SHP77 treated with DMSO at 0.1 percent for 48 hours (cell line): ENCODE results near the gene STX1A.
"Not testable (repeated sequence)": the region's sequence is repeated elsewhere in the genome, so short reads cannot be mapped to it uniquely, and the experiment has no call there.

ENCODE experiments used
- DNase-seq: peaks from one replicate; lab custom pipeline; 2025; lab: John Stamatoyannopoulos, UW

Gene STX1A

DNA sequence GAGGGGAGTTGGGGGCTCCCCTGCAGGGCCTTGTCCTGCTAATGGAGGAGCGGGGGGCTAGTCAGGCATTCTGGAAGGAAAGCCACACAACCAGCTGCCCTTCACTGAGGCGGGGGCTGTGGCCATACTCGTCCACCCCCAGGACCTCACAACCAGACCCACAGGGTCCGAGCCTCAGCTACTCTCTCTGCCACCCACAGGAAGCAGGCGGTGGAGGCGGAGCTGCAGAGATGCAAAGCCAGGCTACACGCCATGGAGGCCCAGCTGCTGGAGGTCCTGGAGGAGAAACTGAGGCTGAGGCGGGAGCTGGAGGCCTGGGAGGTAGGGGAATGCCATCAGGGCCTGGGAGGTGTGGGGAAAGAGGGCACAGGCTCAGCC is 16.0 kb upstream of the STX1A start:
- no peak for DNase-seq

DNA sequence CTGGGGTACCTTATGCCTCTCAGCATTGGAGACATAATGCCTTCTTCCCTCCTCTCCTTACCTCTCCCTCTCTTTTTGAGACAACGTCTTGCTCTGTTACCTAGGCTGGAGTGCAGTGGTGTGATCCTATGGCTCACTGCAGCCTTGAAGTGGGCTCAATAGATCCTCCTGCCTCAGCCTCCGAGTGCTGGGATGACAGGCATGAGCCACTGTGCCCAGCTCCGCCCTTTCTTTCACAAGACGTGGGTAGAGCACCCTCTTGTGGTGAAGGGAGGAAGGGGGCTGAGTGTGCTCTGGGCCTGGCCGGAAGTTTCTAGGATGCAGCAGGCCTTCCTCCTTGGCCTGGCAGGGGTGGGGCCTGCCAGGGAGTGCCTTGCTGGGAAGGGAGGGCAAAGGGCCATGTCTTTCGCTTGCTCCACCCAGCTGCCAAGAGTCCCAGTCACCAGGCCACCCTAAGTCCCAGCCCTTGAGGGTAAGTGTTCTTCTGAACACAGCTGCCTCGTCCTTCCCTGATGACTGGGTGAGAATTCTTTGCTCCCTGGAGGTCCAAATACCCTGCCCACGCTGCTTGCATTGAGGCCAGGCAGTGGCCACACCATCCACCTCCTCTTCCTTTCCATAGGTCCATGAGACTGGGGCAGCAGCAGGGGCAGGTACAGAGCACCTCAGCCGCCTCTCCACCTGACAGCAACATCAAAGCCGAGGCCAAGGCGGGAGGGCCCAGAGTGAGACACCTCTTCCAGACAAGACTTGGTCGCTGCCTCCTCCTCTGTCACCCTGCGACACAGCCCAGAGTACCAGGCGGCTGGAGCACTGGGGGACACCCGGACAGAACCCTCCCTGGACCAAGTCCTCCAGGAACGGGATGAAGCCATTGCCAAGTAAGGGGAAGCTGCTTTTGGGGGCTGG is 15.4 kb upstream of the STX1A start:
- DNase-seq, result peak; percentile 69

DNA sequence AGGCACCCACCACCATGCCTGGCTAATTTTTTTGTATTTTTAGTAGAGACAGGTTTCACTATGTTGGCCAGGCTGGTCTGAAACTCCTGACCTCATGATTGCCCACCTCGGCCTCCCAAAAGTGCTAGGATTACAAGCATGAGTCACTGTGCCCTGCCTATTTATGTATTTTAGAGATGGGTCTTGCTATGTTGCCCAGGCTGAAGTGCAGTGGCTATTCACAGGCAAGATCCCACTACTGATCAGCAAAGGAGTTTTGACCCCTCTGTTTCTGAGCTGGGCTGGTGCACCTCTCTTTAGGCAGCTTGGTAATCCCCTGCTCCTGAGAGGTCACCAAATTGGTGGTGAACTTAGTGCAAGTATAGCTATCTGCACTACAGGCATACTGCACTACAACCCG is 12.9 kb upstream of the STX1A start:
- DNase-seq, result no peak

DNA sequence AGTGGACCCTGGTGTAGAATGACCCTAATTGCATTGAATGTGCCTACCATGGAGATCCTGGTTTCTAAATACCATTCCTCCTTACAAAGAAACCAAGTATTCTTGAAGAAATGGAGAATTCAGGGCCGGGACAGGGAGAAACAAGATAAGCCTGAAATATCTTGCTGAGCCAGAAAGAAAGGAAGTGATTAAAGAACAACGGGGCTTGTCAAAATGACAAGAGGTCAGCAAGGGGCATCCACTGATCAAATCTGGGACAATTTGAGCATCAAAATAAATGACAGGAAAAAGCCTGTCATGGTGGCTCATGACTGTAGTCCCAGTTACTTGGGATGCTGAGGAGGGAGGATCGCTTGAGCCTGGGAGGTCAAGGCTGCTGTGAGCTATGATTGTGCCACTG is 11.0 kb upstream of the STX1A start:
- DNase-seq, result no peak

DNA sequence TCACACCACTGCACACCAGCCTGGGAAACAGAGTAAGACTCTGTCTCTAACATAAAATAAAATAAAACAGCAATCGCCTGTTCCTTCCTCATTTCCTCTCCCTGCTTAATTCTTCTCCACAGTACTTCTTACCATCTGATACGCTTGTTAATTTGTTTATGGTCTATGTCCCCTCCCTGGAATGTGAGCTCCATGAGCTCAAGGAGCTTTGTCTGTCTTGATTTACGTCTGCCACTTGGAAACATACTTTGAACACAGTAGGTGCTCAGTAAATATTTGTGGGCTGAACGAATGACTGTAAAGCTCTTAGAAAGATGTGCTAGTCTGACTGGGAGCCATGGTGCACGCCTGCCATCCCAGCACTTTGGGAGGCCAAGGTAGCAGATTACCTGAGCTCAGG is 9.1 kb upstream of the STX1A start:
- DNase-seq, result no peak

DNA sequence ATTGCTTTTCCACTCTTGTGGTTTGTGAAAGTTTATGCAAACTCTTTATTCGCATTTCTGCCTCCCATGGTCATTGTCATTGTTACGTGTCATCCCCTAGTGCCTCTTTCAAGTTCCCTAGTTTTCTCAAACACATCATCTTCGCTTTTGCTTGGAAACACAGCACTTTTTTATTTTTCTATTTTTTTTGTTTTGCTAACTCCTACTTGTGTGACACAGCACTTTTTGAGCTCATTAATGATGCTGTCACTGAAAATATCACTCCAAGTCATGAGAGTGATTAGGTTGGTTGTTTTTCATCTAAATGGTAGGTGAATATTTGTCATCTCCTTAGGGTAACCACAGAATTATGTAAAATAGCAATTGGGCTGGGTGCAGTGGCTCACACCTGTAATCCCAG is 8.5 kb upstream of the STX1A start:
- no peak for DNase-seq

DNA sequence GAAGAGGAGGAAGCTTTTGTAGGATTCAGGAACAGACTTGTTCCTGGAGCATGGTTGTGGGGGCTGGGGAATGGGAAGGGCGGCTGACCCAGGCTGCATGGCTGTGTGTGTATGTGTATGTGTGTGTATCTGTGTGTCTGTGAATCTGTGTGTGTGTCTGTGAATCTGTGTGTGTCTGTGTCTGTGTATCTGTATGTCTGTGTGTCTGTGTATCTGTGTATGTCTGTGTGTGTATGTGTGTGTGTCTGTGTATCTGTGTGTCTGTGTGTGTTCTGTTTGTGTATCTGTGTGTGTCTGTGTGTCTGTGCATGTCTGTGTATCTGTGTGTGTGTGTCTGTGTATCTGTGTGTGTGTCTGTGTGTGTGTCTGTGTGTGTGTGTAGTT is 6.6 kb upstream of the STX1A start:
- no peak for DNase-seq

DNA sequence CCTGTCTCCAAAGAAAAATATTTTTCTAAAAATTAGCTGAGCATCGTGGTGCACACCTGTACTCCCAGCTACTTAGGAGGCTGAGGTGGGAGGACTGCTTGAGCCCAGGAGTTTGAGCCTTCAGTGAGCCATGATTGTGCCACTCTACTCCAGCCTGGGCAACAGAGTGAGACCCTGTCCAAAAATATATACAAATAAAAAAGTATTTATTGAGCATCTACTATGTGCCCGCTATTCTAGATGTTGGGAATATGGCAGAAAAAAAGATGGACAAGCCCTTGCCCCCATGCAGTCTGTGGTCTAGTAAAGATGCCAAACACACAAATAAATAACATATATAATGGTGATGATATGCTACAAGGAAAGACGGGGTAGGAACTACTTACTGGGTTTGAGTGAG is 4.3 kb upstream of the STX1A start:
- DNase-seq, result no peak

DNA sequence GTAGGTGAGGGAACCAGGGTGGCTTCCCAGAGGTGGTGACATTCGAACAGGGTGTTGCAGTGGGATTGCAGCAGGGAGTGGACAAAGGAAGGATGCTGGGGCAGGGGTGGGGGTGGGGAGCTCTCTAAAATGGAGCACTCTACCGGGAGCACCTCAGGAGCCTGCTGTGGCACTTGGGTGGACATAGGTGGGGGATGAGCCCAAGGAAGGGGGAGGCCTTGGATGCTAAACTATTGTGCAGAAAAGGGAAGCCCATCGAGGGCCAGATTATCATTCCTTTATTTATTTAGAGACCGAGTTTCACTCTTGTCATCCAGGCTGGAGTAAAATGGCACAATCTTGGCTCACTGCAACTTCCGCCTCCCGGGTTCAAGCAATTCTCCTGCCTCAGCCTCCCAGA is 3.3 kb upstream of the STX1A start:
- DNase-seq, result no peak

DNA sequence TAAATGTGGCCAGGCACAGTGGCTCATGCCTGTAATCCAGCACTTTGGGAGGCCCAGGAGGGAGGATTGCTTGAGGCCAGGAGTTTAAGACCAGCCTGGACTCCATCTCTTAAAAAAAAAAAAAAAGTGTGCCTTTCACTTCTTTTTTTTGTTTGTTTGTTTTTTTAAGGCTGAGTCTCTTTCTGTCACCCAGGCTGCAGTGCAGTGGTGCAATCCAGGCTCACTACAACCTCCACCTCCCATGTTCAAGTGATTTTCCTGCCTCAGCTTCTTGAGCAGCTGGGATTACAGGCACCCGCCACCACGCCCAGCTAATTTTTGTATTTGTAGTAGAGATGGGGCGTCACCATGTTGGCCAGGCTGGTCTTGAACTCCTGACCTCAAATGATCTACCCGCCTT is 2.7 kb upstream of the STX1A start:
- not testable (repeated sequence) for DNase-seq

DNA sequence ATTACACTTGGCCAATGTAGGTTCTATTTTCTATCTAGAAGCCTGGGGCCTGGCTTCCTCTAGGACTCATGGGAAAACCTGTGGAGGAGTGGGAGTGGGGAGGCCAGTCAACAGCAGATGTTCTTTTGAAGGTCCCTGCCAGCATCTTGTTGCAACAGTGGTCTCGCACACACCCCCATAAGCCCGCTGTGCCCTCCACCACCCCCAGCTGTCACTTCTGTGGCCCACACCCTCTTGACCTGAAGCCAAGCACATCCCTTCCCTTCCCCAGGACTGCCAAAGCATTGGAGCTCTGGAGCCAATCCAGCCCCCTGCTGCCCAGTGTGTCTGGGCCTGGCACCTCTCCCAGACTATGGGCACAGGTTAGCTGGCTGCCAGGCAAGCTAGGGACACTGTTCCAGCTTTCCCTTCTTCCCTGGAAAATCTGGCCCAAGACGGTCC is 1.9 kb upstream of the STX1A start:
- no peak for DNase-seq

DNA sequence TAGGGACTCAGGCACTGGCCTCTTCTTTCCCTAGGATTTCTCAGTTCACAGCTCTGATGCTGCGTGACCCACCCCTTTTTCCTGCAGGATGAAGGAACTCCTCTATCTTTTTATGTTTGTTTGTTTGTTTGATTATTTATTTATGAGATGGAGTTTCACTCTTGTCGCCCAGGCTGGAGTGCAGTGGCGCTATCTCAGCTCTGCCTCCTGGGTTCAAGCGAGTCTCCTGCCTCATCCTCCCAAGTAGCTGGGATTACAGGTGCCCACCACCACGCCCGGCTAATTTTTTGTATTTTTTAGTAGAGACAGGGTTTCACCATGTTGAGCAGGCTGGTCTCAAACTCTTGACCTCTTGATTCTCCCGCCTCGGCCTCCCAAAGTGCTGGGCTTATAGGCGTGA is 974 bp upstream of the STX1A start:
- not testable (repeated sequence) for DNase-seq

DNA sequence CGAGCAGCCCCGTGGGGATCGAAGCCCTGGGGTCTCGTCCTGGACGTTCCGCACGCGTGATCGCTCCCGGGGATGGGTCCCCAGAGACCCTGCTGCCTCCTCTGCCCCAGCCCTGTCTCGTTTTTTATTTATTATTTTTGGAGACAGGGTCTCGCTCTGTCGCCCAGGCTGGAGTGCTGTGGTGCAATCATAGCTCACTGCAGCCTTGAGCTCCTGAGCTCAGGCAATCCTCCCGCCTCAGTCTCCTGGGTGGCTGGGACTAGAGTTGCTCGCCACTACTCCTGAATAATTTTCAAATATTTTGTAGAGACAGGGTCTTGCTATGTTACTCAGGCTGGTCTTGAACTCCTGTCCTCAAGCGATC is 319 bp upstream of the STX1A start:
- no peak for DNase-seq

DNA sequence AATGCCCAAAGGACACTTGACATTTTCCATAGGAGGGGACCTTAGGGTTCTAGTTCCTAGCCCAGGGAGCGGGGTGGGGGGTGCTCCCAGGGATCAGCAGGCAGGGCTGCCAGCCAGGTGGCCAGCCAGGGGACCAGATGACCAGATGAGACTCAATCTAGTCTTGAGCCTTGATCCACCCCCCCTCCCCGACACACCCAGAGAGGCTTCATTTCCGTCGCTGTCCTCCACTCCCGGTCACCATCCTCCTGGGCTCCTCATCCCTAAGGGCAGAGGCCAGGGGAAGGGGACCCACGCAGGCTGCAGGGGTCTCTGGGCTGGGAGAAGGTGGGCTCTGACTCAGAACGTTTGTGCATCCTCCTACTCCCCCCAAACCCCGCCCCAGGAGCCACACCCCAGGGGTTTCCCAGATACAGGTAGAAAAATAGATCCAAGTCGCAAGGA is 1.0 kb downstream of the STX1A start:
- no peak for DNase-seq

DNA sequence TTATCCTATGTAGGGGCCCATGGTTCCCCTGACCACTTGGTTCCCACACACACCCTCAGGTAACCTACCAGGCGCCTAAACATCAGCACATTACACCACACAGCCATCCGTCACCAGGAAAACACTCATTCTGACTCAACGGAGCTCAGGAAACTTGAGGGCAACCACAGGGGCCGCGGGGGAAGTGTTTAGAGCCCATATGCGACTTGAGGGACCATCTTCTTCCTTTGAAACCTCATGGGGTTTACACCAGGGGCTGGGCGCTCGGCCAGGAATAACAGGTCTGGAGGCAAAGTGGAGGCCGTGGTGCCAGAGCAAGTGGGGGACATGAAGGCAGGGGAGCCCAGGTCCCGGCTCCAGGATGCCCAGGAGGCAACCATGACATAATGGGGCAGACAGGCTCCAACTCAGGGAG is 1.5 kb downstream of the STX1A start:
- DNase-seq, result no peak

DNA sequence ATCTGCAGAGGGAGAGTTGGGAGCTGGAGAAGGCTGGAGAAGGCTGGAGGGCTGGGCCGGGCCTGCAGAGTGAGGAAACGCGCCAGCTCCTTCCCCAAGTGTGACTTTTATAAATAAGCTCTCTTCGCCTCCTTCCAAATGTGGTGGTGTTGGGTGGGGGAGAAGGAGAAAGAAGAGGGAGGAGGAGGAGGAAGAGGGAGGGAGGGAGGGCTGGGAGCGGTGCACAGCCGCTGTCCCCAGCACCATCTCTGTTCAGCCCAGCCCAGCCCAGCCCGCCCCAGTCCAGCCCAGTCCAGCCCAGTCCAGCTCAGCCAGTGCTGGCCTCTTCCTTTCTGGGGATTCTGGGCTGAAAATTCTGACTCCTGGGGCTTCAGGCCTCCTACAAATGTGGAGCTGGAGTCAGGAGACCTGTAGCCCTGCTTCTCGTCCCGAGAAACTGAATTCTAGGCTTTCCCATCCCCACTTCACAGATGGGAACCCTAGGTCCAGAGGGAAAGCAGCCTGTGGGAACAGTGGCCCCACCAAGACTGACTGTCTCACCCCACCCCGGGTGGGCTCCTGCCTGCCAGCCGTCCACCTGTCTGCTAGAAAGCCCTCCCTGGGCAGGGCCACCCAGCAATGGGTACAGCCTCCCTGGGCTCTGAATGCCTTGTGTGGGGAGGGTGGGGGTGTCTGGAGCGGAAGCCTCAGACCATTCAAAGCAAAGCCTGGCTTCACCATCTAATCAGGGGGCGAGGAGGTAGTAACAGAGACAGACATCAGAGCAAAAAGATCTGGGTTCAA is 2.3 kb downstream of the STX1A start:
- DNase-seq, result no peak

DNA sequence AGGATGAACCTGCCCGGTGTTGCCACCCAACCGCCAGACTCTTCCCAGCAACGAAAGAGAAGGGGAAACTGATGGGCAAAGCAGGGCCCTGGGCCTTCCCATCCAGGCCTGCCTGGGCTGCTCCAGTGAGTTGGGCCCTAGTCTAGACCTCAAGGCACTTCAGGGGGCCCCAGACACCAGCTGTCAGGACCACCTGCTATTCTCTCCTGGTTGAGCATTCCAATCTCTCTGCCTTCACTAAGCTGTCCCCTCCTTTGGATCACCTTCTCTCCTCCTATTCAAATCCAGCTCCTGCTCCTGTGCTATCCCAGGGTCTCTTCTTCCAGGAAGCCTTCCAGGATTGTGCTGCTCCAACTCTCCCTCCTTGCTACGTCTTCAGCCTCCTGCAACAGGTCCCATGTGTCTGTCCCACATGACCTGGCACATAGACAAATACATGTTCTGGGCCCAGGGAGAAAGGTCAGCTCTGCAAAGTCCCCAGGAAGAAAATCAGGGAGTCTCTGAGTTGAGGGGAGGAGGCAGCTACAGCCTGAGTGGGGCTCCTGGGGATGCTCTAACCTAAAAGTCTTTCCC is 3.1 kb downstream of the STX1A start:
- DNase-seq, result no peak

DNA sequence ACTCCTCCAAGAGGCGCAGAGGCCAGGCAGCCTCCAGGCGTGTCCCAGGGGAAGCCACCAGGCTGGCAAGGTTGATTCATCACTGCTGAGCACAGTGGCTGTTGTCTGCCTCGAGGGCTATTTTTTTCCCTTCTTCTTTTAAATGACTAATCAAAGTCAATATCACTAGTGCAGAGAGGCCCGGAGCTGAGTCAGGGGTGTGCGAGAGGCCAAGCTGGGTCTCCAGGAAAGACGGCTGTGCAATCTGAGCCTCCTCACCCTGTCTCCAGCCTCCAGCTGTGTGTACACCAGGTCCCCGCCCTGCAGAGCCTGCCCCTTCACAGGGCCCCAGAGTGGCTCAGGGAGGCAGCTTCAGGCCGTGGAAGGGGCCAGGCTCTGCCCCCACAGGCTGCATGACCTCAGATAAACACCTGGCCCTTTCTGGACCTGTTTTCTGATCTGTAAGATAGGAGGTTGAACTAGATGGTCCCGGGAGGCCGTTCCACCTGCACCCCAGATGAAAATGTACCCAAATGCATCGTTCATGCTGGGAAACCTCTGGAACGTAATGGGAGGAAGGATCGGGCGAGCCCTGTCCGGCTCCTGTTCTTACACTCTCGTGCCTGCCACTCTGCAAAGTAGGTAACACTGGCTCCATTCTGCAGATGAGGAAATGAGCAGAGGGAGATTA is 3.7 kb downstream of the STX1A start:
- DNase-seq, result peak; percentile 84

DNA sequence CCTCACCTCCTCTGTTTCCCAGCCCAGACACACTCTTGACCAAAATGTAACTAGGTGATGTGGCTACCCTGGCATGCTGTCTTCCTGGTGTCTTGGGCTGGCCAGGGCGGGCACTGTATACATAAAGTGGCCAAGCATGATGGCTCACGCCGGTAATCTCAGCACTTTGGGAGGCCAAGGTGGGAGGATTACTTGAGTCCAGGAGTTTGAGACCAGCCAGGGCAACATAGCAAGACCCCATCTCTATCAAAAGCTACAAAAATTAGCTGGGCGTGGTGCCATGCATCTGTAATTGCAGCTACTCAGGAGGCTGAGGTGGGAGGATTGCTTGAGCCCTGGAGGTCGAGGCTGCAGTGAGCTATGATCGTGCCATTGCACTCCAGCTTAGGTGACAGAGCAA is 6.2 kb downstream of the STX1A start:
- not testable (repeated sequence) for DNase-seq

DNA sequence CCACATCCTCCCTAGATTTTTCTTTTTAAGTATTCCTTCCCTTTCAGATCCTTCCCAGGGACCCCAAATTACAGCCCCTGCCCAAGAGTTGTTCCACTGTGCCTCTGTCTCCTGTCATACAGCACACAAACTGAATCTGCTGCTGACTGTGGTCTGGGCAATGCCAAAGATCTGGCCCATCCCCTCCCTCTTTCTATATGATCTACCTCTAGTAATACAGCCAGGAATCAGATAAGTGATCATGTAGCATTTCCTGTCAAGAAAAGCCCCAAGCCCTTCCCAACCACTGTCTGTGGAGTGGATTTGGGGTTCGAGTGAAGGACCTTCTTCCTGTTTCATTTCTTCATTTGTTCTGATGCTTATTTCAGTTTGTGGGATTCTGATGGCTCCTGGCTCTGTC is 6.7 kb downstream of the STX1A start:
- no peak for DNase-seq

DNA sequence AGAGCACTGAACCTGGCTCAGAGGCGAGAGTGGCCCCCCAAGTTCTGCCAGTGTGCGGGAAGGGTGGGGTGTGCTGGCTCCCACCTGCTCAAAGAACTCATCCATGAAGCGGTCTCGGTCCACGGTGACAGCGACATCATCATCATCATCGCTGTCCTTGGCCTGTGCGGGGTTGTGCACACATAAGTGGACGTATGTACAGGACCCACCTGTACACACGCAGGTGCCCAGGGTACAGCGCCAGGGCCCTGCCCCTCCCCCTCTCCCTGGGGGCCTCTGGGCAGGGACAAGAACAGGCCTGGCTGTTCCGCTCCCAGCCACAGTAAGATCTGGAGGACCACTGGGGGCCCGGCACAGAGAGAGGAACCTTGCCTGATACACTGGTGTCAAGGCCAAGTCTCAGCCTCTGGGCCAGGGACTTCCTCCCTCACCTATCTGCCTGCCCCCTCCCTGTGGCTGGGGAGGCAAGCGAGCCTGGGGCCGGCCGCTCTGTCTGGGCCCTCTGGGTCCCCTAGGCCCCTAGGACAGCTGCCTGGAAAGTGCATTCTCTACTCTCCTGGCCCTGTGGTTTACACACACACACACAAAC is 10.4 kb downstream of the STX1A start:
- DNase-seq, result no peak

DNA sequence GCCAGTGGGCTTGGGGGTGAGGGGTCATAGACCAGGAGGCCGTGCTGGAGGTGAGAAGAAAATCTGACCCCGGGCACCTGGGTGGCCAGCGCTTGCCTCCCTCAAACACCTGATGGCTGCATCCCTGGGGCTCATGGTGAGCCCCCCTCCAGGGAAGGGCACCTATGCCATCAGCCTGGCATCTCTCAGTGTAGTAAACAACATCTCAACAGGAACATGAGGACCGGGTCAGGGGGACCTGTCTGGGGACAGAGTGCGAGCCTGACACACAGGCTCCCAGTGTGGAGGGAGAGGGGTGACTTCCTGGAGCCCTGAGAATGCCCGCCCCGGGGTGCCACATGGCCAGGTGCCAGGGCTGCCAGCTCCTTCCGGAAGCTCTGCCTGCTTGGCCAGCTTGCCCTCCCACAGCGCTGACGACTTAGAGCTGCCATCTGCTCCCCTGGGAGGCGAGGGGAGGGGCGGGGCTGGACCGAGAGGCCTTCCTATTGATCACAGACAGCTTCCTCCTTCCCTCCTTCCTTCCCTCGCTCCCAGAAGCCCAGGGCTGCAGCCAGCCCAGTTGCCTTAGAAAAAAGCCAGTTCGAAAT is 12.3 kb downstream of the STX1A start:
- peak; percentile 34 for DNase-seq
